ENCODE data around the gene ZNF385B.

ZNF385B gene

DNA sequence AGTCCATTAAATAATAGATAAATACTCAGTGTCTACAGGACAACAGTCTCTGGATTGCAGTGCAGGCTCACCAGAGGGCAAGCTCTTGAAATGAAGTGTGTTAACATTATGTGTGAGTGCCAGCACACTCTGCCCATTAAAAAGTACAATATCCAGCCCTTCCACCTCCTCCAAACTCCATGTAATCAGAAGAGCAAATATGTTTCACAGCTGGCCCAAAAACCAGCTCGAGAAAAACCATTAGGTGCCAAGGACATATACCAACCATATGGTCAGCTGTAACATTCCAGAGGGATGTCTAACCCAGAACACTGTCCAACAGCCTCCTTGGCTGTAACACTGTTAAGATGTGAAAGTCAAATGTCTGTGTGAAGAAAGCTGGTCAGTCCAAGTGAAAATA lies 112.2 kb downstream of the ZNF385B start:
- Histone ChIP-seq H3K9me3 (ENCODE audit: insufficient read depth, low read length) (no peaks in the 10 kb centered on the region), H4K20me1 (ENCODE audit: low read depth, low read length) (no peaks in the 10 kb centered on the region), H3K9me2 (replicated peaks; ENCODE audit: insufficient read depth, low read length) (no peaks in the 10 kb centered on the region), H3K4me2 (ENCODE audit: low read depth, low read length, poor library complexity, severe bottlenecking) (no peak overlapping the region), H3K79me2 (ENCODE audit: insufficient read depth, low read length) (no peaks in the 10 kb centered on the region), H3K9ac (ENCODE audit: low read length) (no peak overlapping the region), H3K4me3 (ENCODE audit: insufficient read depth, low read length, poor library complexity, severe bottlenecking) (no peak overlapping the region), H3K27ac (ENCODE audit: low read depth, low read length) (no peak overlapping the region), H3K36me3 (ENCODE audit: low read length) (no peaks in the 10 kb centered on the region), H3K27me3 (ENCODE audit: low read length) (no peaks in the 10 kb centered on the region), H2AFZ (ENCODE audit: low read depth, low read length, severe bottlenecking) (no peak overlapping the region), H3F3A (ENCODE audit: insufficient read depth) (no peaks in the 10 kb centered on the region)
- no peak for TF ChIP-seq EZH2phosphoT487 (conservative IDR thresholded peaks at IDR 0.05; ENCODE audit: low read length)
- TF ChIP-seq, protein P1, sequence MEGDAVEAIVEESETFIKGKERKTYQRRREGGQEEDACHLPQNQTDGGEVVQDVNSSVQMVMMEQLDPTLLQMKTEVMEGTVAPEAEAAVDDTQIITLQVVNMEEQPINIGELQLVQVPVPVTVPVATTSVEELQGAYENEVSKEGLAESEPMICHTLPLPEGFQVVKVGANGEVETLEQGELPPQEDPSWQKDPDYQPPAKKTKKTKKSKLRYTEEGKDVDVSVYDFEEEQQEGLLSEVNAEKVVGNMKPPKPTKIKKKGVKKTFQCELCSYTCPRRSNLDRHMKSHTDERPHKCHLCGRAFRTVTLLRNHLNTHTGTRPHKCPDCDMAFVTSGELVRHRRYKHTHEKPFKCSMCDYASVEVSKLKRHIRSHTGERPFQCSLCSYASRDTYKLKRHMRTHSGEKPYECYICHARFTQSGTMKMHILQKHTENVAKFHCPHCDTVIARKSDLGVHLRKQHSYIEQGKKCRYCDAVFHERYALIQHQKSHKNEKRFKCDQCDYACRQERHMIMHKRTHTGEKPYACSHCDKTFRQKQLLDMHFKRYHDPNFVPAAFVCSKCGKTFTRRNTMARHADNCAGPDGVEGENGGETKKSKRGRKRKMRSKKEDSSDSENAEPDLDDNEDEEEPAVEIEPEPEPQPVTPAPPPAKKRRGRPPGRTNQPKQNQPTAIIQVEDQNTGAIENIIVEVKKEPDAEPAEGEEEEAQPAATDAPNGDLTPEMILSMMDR (IDR thresholded peaks at IDR 0.05; ENCODE audit: insufficient read depth, low read length, poor library complexity, severe bottlenecking), result no peak

DNA sequence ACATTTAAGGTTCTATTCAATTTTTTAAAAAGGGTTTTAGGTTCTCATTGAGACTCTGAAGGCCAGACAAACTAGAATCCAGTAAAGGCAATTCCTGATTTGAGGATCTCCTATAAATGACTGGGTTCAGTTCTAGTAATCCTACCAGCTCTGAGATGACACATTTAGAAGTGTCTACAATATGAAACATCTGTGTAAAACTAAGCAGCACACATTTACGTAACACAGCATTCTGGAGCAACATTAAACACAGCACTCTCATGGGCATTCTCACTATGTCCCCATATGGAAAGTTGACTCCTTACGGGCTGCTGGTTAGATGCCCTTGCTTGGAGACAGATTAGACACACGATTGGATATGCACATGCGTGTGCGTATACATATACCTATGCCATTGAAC lies 114.4 kb downstream of the ZNF385B start:
- no peaks in the 10 kb centered on the region for H4K20me1 ChIP-seq (ENCODE audit: low read depth, low read length)
- no peak overlapping the region for H2AFZ ChIP-seq (ENCODE audit: low read depth, low read length, severe bottlenecking)
- no peaks in the 10 kb centered on the region for H3K27me3 ChIP-seq (ENCODE audit: low read length)
- H3K4me2 ChIP-seq (ENCODE audit: low read depth, low read length, poor library complexity, severe bottlenecking), result no peak overlapping the region
- no peak overlapping the region for H3K27ac ChIP-seq (ENCODE audit: low read depth, low read length)
- H3K36me3 ChIP-seq (ENCODE audit: low read length), result no peaks in the 10 kb centered on the region; the same call in 1 of the 2 replicates
- H3K79me2 ChIP-seq (ENCODE audit: insufficient read depth, low read length), result no peaks in the 10 kb centered on the region
- no peak overlapping the region for H3K4me3 ChIP-seq (ENCODE audit: insufficient read depth, low read length, poor library complexity, severe bottlenecking)
- no peaks in the 10 kb centered on the region for H3F3A ChIP-seq (ENCODE audit: insufficient read depth)
- TF ChIP-seq, protein P1 (IDR thresholded peaks at IDR 0.05; ENCODE audit: insufficient read depth, low read length, poor library complexity, severe bottlenecking), result no peak
- TF ChIP-seq EZH2phosphoT487 (conservative IDR thresholded peaks at IDR 0.05; ENCODE audit: low read length), result no peak
- H3K9ac ChIP-seq (ENCODE audit: low read length), result no peak overlapping the region
- no peaks in the 10 kb centered on the region for H3K9me3 ChIP-seq (ENCODE audit: insufficient read depth, low read length)
- no peaks in the 10 kb centered on the region for H3K9me2 ChIP-seq (replicated peaks; ENCODE audit: insufficient read depth, low read length)

DNA sequence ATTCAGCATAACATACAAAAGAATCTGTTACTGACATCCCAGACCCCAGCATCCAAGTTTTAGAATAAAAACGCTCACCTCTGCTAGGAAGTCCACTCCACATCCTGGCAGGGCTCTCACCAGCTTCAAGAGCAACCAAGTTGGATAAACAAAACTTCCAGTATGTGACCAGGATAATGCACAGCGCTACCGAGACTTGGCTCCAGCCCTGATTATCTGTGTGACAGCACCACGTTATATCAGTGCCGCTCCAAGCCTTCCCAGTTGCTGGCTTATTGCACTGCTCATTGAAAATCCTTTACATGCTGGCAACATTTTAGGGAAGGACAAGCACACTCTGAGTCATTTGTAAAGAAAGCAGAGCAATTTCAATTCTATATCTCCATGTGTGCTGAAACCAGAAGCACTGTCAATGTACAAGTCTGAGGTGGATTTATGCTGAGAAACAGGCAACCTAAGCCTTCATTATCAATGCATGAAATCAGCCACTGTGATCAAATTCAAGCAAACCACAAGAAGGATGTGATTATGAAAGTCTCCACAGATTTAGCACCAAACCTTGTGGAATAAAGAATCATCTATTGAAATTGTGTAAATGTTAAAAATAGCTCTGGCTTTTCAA lies 115.7 kb downstream of the ZNF385B start:
- Histone ChIP-seq H3F3A (ENCODE audit: insufficient read depth) (no peaks in the 10 kb centered on the region), H3K9me2 (replicated peaks; ENCODE audit: insufficient read depth, low read length) (no peaks in the 10 kb centered on the region), H3K27ac (ENCODE audit: low read depth, low read length) (no peak overlapping the region), H3K27me3 (ENCODE audit: low read length) (no peaks in the 10 kb centered on the region), H2AFZ (ENCODE audit: low read depth, low read length, severe bottlenecking) (no peak overlapping the region), H3K36me3 (ENCODE audit: low read length) (no peaks in the 10 kb centered on the region; the same call in 1 of the 2 replicates), H3K4me2 (ENCODE audit: low read depth, low read length, poor library complexity, severe bottlenecking) (no peak overlapping the region), H4K20me1 (ENCODE audit: low read depth, low read length) (no peaks in the 10 kb centered on the region), H3K4me3 (ENCODE audit: insufficient read depth, low read length, poor library complexity, severe bottlenecking) (no peak overlapping the region), H3K79me2 (ENCODE audit: insufficient read depth, low read length) (no peaks in the 10 kb centered on the region), H3K9ac (ENCODE audit: low read length) (no peak overlapping the region), H3K9me3 (ENCODE audit: insufficient read depth, low read length) (no peaks in the 10 kb centered on the region)
- TF ChIP-seq, protein P1 (IDR thresholded peaks at IDR 0.05; ENCODE audit: insufficient read depth, low read length, poor library complexity, severe bottlenecking), result no peak
- no peak for TF ChIP-seq EZH2phosphoT487 (conservative IDR thresholded peaks at IDR 0.05; ENCODE audit: low read length)
